K562 (cell line): ENCODE results near the gene MED12. TPM values are rescaled to one million over a fixed set of nuclear protein-coding genes. Genes with fewer than 3 reads are reported as not detected.

Experiments used
- BHLHE40 ChIP-seq: IDR thresholded peaks from 2 replicates; pipeline ENCODE4 v1.6.1; 2011; ENCODE audit warnings: low read length, improper control_type of control experiment
- CGGBP1 ChIP-seq: fragments of 250-450 bp; sonication (Bioruptor Pico); IDR thresholded peaks from 2 replicates; pipeline ENCODE4 v1.9.0; 2021; ENCODE audit warnings: mild to moderate bottlenecking
- CHAMP1 ChIP-seq: fragments of 450-650 bp; IDR thresholded peaks from 2 replicates; pipeline ENCODE4 v1.6.1; 2016; ENCODE audit warnings: mild to moderate bottlenecking
- CREB1 ChIP-seq, 2 experiments: sonication (generic) in 1 of 2; formaldehyde crosslinking in 1 of 2; IDR thresholded peaks; 2 replicates each; pipeline versions ENCODE4 v1.6.1 to v1.8.0; 2012 to 2022; ENCODE audit warnings: inconsistent platforms in 1 of 2, mild to moderate bottlenecking in 1 of 2, missing genetic modification reagents in 1 of 2, moderate library complexity in 1 of 2
- DPF2 ChIP-seq: fragments of 450-650 bp; IDR thresholded peaks from 2 replicates; pipeline ENCODE4 v1.6.1; 2016
- EHMT2 ChIP-seq: fragments of 450-650 bp; IDR thresholded peaks from 2 replicates; pipeline ENCODE4 v1.6.1; 2018; ENCODE audit warnings: antibody characterized with exemption
- FOXM1 ChIP-seq, 2 experiments: fragments of 450-650 bp in 1 of 2; sonication (generic) in 1 of 2; formaldehyde crosslinking in 1 of 2; IDR thresholded peaks; 2 replicates each; pipeline versions ENCODE4 v1.6.1 to v1.9.0; 2017 to 2022; ENCODE audit warnings: low read depth in 2 of 2, mild to moderate bottlenecking in 2 of 2, missing genetic modification reagents in 1 of 2, moderate library complexity in 1 of 2
- GATA2 ChIP-seq: sonication (generic); formaldehyde crosslinking; IDR thresholded peaks from 2 replicates; pipeline ENCODE4 v1.4.0; 2020; ENCODE audit warnings: mild to moderate bottlenecking, missing genetic modification reagents
- HDAC3 ChIP-seq: fragments of 450-650 bp; IDR thresholded peaks from 2 replicates; pipeline ENCODE4 v1.6.1; 2018; ENCODE audit warnings: borderline replicate concordance, mild to moderate bottlenecking, moderate library complexity; ENCODE audit not compliant: partially characterized antibody
- JUND ChIP-seq, 2 experiments: IDR thresholded peaks; 2 replicates in 1 of 2; 3 replicates in 1 of 2; pipeline ENCODE4 v1.6.1; 2011; ENCODE audit warnings: borderline replicate concordance in 2 of 2, low read depth in 2 of 2, low read length in 2 of 2, improper control_type of control experiment in 1 of 2, missing biosample characterization in 1 of 2, missing genetic modification characterization in 1 of 2, missing genetic modification reagents in 1 of 2
- KDM1A ChIP-seq, 2 experiments: fragments of 450-650 bp; IDR thresholded peaks; 2 replicates each; pipeline ENCODE4 v1.6.1; 2016; ENCODE audit warnings: mild to moderate bottlenecking in 2 of 2
- LEF1 ChIP-seq: fragments of 450-650 bp; IDR thresholded peaks from 2 replicates; pipeline ENCODE4 v1.6.1; 2016; ENCODE audit warnings: mild to moderate bottlenecking
- MAFK ChIP-seq: IDR thresholded peaks from 2 replicates; pipeline ENCODE4 v1.6.1; 2011; ENCODE audit warnings: low read length, improper control_type of control experiment
- NCOR1 ChIP-seq: fragments of 450-650 bp; IDR thresholded peaks from 2 replicates; pipeline ENCODE4 v1.6.1; 2016; ENCODE audit warnings: mild to moderate bottlenecking, moderate library complexity
- NFIC ChIP-seq: fragments of 450-650 bp; IDR thresholded peaks from 2 replicates; pipeline ENCODE4 v1.6.1; 2017; ENCODE audit warnings: mild to moderate bottlenecking, inconsistent platforms
- RBM25 ChIP-seq: fragments of 200-400 bp; formaldehyde crosslinking; IDR thresholded peaks from 2 replicates; pipeline ENCODE4 v1.6.1; 2018; ENCODE audit warnings: low read length, low read depth, moderate library complexity; ENCODE audit not compliant: severe bottlenecking
- SMAD4 ChIP-seq: fragments of 250-450 bp; sonication (Bioruptor Pico); conservative IDR thresholded peaks from 2 replicates; pipeline ENCODE4 v1.8.0; 2021; ENCODE audit warnings: inconsistent platforms, mild to moderate bottlenecking, moderate library complexity
- TCF3 ChIP-seq: sonication (generic); formaldehyde crosslinking; IDR thresholded peaks from 2 replicates; pipeline ENCODE4 v1.4.0; 2020; ENCODE audit warnings: mild to moderate bottlenecking, missing genetic modification reagents
- ZNF24 ChIP-seq: fragments of 450-650 bp; IDR thresholded peaks from 2 replicates; pipeline ENCODE4 v1.6.1; 2016
- ZNF592 ChIP-seq: fragments of 450-650 bp; IDR thresholded peaks from 2 replicates; pipeline ENCODE4 v1.6.1; 2017; ENCODE audit warnings: antibody characterized with exemption, mild to moderate bottlenecking
- polyA plus RNA-seq, 8 experiments: library from polyadenylated mRNA; depleted of rRNA in 4 of 8; stranded (reverse) in 5 of 8; unstranded in 3 of 8; fragments of >200 nt; fragmentation: Nextera tagmentation in 2 of 8; fragmentation: Illumina TruSeq in 1 of 8; extraction: Ambion mirVana in 2 of 8; extraction: Trizol in 1 of 8; gene quantifications; 2 replicates each; pipeline versions ENCODE4 v1.2.1 to v1.2.3, GENCODE V29; 2011 to 2014; ENCODE audit warnings: inconsistent platforms in 1 of 8, missing spikeins in 1 of 8
- total RNA-seq, 7 experiments: library from RNA; depleted of rRNA in 6 of 7; stranded (reverse); fragments of >200 nt in 6 of 7; fragmentation: Illumina TruSeq in 2 of 7; extraction: Trizol in 2 of 7; gene quantifications; 2 replicates each; pipeline versions ENCODE4 v1.2.1 to v1.2.3, GENCODE V29; 2011 to 2021; ENCODE audit warnings: low replicate concordance in 1 of 7
- TF ChIP-seq, protein P1 (sequence below), 2 experiments: fragments of 450-650 bp; conservative IDR thresholded peaks; 2 replicates each; pipeline ENCODE4 v1.6.1; 2017; ENCODE audit warnings: mild to moderate bottlenecking in 2 of 2, moderate library complexity in 2 of 2

MED12 gene
- total and polyA plus RNA-seq, 9 of the 15 experiments (the other 6 are each of a cell fraction or from before 2014, with no cell fraction given), result 1.6 to 49.7 (median 8.6) TPM

DNA sequence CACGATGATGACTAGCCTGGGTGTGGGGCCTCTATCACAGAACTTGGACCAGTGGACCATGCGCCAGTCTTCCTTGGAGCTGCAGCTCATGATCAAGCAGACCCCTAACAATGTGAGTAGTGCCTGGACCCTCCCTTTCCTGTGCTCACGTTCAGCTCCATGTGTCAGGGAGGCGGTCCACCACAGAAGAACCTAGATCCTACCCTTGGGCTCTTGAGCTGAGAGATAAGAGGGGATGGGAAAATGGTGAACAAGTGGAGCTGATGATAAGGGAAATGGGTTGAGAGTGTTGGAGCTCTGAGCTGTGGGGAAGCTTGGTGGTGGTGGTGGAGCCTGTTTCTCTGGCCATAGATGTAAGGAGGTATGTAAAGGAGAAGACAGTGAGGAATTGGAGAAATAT is 13.1 kb downstream of the MED12 start (continued):
- TF ChIP-seq ZNF592 (0 out of 2 replicates have a peak, but pooled peaks have one; percentile 55), EHMT2 (peak; percentile 87), TCF3 (CRISPR knock-in tag) (peak; percentile 97), CHAMP1 (no peak), CGGBP1 (CRISPR knock-in tag) (no peak), JUND (IDR thresholded peaks at IDR 0.05; ENCODE audit: borderline replicate concordance, low read depth, low read length) (peak; percentile 36; the same call in 1 of the 2 replicates), JUND (tag; IDR thresholded peaks at IDR 0.05; ENCODE audit: borderline replicate concordance, low read depth, low read length) (no peak; the same call in 2 of the 3 replicates), DPF2 (peak; percentile 94), FOXM1 (IDR thresholded peaks at IDR 0.05; ENCODE audit: low read depth) (peak; percentile 69), FOXM1 (CRISPR knock-in tag; IDR thresholded peaks at IDR 0.05; ENCODE audit: low read depth) (no peak), NCOR1 (peak; percentile 93), LEF1 (peak; percentile 45; the same call in 1 of the 2 replicates), NFIC (peak; percentile 85), KDM1A (IDR thresholded peaks at IDR 0.05) (peak; percentile 57 to 73; a peak in 3 of 4 replicates), SMAD4 (CRISPR knock-in tag) (0 out of 2 replicates have a peak, but pooled peaks have one; percentile 29), CREB1 (IDR thresholded peaks at IDR 0.05) (peak; percentile 32; the same call in 1 of the 2 replicates), CREB1 (CRISPR knock-in tag; IDR thresholded peaks at IDR 0.05) (no peak), BHLHE40 (peak; percentile 91), GATA2 (CRISPR knock-in tag) (peak; percentile 92), MAFK (no peak), RBM25 (no peak), ZNF24 (no peak), HDAC3 (no peak)
- TF ChIP-seq, protein P1, sequence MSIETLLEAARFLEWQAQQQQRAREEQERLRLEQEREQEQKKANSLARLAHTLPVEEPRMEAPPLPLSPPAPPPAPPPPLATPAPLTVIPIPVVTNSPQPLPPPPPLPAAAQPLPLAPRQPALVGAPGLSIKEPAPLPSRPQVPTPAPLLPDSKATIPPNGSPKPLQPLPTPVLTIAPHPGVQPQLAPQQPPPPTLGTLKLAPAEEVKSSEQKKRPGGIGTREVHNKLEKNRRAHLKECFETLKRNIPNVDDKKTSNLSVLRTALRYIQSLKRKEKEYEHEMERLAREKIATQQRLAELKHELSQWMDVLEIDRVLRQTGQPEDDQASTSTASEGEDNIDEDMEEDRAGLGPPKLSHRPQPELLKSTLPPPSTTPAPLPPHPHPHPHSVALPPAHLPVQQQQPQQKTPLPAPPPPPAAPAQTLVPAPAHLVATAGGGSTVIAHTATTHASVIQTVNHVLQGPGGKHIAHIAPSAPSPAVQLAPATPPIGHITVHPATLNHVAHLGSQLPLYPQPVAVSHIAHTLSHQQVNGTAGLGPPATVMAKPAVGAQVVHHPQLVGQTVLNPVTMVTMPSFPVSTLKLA (conservative IDR thresholded peaks at IDR 0.05), result peak; percentile 44 to 72
